HepG2 (cell line): Measurements from ENCODE around the gene GPR89A. TPM values are rescaled to one million over a fixed set of nuclear protein-coding genes. Genes with fewer than 3 reads are reported as not detected.
"Not testable (repeated sequence)": the region's sequence is repeated elsewhere in the genome, so short reads cannot be mapped to it uniquely, and the experiment has no call there.

Source experiments
- ATAC-seq: fragments of 200-7000 bp; cut with Tn5 transposase; 3 replicates; pipeline ENCODE4 v1.9.1; 2020; ENCODE audit warnings: mild to moderate bottlenecking, moderate library complexity
- BruUV-seq: library from RNA; stranded (reverse); fragments of 400-500 nt; replicated peaks from 2 replicates; lab custom pipeline; 2021; lab: Mats Ljungman, UMichigan
- CTCF ChIA-PET: fragments of 300-600 bp; formaldehyde crosslinking; extraction: SDS; loops from one replicate; lab custom pipeline; 2021; ENCODE audit warnings: low total read pairs, inconsistent platforms, low intra/inter-chr PET ratio; lab: Yijun Ruan, JAX
- POLR2A ChIA-PET: fragments of 350-600 bp; sonication (Branson Sonifier 250); formaldehyde crosslinking; loops from one replicate; lab custom pipeline; 2020; ENCODE audit warnings: antibody characterized with exemption, inconsistent platforms; lab: Yijun Ruan, JAX
- DNase-seq: peaks from one replicate; pipeline ENCODE4 v3.0.0-alpha.2; 2015; ENCODE audit warnings: low spot score
- FAIRE-seq: peaks from 3 replicates; lab custom pipeline; 2011; peaks lifted over from hg19 to GRCh38; lab: Jason Lieb, UNC
- H2AFZ ChIP-seq: one replicate; pipeline ENCODE4 v1.6.1; 2011; ENCODE audit warnings: low read length, inconsistent platforms
- H3K27ac ChIP-seq: fragments of 300-600 bp; 3 replicates; pipeline ENCODE4 v1.8.0; 2011; ENCODE audit warnings: mixed run types, mild to moderate bottlenecking, mixed read lengths, low read length, inconsistent platforms; ENCODE audit not compliant: insufficient read depth; ENCODE audit errors: extremely low read length
- H3K27me3 ChIP-seq, 2 experiments: fragments of 200-600 bp in 1 of 2; 2 replicates in 1 of 2; 3 replicates in 1 of 2; pipeline versions ENCODE4 v1.6.0 to v1.8.0; 2011; ENCODE audit warnings: low read length in 2 of 2, mild to moderate bottlenecking in 2 of 2, moderate library complexity in 2 of 2, inconsistent platforms in 1 of 2; ENCODE audit not compliant: insufficient read depth in 2 of 2, control insufficient read depth in 1 of 2
- H3K36me3 ChIP-seq, 2 experiments: fragments of 200-600 bp in 1 of 2; replicated peaks in 1 of 2; 2 replicates in 1 of 2; 3 replicates in 1 of 2; pipeline versions ENCODE4 v1.5.1 to v1.8.0; 2011; ENCODE audit warnings: low read length in 2 of 2, inconsistent platforms in 1 of 2; ENCODE audit not compliant: insufficient read depth in 2 of 2, control insufficient read depth in 1 of 2
- H3K4me1 ChIP-seq: 2 replicates; pipeline ENCODE4 v1.5.1; 2012; ENCODE audit warnings: low read length, inconsistent platforms; ENCODE audit not compliant: insufficient read depth
- H3K4me2 ChIP-seq: 2 replicates; pipeline ENCODE4 v1.6.0; 2011; ENCODE audit warnings: low read depth, low read length, inconsistent platforms
- H3K4me3 ChIP-seq, 3 experiments: fragments of 200-600 bp in 1 of 3; sonication (generic), shearing (Covaris generic) in 1 of 3; replicated peaks in 1 of 3; 2 replicates each; pipeline ENCODE4 v1.5.1; 2011 to 2016; ENCODE audit warnings: low read length in 3 of 3, inconsistent platforms in 2 of 3, low read depth in 2 of 3, mild to moderate bottlenecking in 2 of 3, control low read depth in 1 of 3, mixed read lengths in 1 of 3; ENCODE audit not compliant: insufficient read depth in 1 of 3
- H3K79me2 ChIP-seq: one replicate; pipeline ENCODE4 v1.6.1; 2011; ENCODE audit warnings: low read length, inconsistent platforms; ENCODE audit not compliant: insufficient read depth
- H3K9ac ChIP-seq: 2 replicates; pipeline ENCODE4 v1.6.0; 2011; ENCODE audit warnings: mild to moderate bottlenecking, low read depth, low read length, inconsistent platforms; ENCODE audit not compliant: insufficient read depth
- H3K9me3 ChIP-seq: 2 replicates; pipeline ENCODE4 v1.5.1; 2012; ENCODE audit warnings: mild to moderate bottlenecking, low read length
- H4K20me1 ChIP-seq: 2 replicates; pipeline ENCODE4 v1.6.0; 2011; ENCODE audit warnings: inconsistent platforms, mild to moderate bottlenecking, low read length, moderate library complexity; ENCODE audit not compliant: insufficient read depth
- WGBS: methylation state at CpG from one replicate; pipeline ENCODE4 v1.1.6; 2017; ENCODE audit warnings: low lambda C conversion rate; 5-methylcytosine and 5-hydroxymethylcytosine counted together
- in situ Hi-C: cut with HindIII; loops from 2 replicates; pipeline ENCODE4 v1.10.0; 2017; ENCODE audit warnings: low pct_unique_long_range_greater_than_20kb; ENCODE audit not compliant: extremely low pct_ligation_motif_present
- intact Hi-C: fragments of 100-400 bp; cut with micrococcal nuclease; formaldehyde crosslinking; loops from one replicate; pipeline ENCODE4 v1.10.0; 2022; ENCODE audit not compliant: unreplicated experiment
- polyA plus RNA-seq, 8 experiments: library from polyadenylated mRNA; depleted of rRNA in 3 of 8; stranded (reverse) in 7 of 8; unstranded in 1 of 8; fragments of >200 nt; fragmentation: Illumina TruSeq in 4 of 8; extraction: Trizol in 4 of 8; gene quantifications; 2 replicates each; pipeline versions ENCODE4 v1.2.1 to v1.2.3, GENCODE V29; 2011 to 2016; ENCODE audit warnings: low read depth in 4 of 8, missing spikeins in 1 of 8, mixed read lengths in 1 of 8; ENCODE audit not compliant: insufficient read depth in 1 of 8
- total RNA-seq, 5 experiments: library from RNA; depleted of rRNA; stranded (reverse); fragments of >200 nt; fragmentation: Illumina TruSeq; extraction: Trizol; gene quantifications; 2 replicates each; pipeline ENCODE4 v1.2.3, GENCODE V29; 2016; ENCODE audit warnings: low read depth in 1 of 5

The GPR89A gene
- total and polyA plus RNA-seq, 2 of the 13 experiments (the other 11 are each of a cell fraction or from before 2014, with no cell fraction given), result 23.4 to 32.6 TPM

DNA sequence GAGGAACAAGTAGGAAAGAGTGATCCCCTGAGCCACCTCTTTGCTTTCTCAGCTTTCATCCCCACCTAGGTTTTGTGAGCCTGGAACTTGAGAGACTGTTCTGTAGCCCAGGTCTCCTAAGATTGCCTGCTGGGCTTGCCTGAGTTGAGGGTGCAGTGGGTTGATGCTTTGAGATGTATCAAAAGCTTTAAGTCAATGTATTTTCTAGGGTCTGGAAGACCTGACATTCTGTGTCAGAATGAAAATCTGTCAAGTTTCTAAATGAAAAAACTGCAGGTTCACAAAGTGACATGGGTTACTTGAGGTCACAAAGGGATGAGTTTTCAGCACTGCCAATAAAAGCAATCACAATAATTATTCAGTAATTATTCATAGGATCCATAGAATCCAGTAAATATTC lies 15.4 kb upstream of the GPR89A start:
- H3K9ac ChIP-seq, H3K27me3 ChIP-seq, in situ Hi-C loops, H4K20me1 ChIP-seq, H3K4me3 ChIP-seq, POLR2A ChIA-PET, CTCF ChIA-PET, H3K36me3 ChIP-seq, FAIRE-seq, BruUV-seq, DNase-seq, H3K4me2 ChIP-seq, H3K4me1 ChIP-seq, intact Hi-C loops, H3K79me2 ChIP-seq, H2AFZ ChIP-seq, ATAC-seq, H3K9me3 ChIP-seq, H3K27ac ChIP-seq: not testable (repeated sequence)

DNA sequence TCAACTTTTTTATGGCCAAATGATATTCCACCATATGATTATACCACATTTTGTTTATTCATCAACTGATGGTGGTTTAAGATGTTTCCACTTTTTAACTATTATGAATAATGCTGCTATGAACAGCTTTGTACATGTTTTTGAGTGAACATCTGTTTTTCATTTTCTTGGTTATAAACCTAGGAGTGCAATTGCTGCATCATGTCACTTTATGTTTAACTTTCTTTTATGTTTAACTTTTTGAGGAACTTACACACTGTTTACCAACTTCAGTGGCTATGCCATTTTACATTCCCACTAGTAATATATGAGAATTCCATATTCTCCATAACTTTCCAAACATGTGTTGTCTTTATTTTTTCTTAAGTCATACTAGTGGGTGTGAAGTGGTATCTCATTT lies 12.4 kb upstream of the GPR89A start:
- H3K36me3 ChIP-seq, H3K9ac ChIP-seq, in situ Hi-C loops, H3K79me2 ChIP-seq, ATAC-seq, H3K9me3 ChIP-seq, POLR2A ChIA-PET, H3K4me2 ChIP-seq, H2AFZ ChIP-seq, intact Hi-C loops, H4K20me1 ChIP-seq, H3K4me1 ChIP-seq, FAIRE-seq, H3K4me3 ChIP-seq, CTCF ChIA-PET, H3K27ac ChIP-seq, H3K27me3 ChIP-seq, BruUV-seq, DNase-seq: not testable (repeated sequence)

DNA sequence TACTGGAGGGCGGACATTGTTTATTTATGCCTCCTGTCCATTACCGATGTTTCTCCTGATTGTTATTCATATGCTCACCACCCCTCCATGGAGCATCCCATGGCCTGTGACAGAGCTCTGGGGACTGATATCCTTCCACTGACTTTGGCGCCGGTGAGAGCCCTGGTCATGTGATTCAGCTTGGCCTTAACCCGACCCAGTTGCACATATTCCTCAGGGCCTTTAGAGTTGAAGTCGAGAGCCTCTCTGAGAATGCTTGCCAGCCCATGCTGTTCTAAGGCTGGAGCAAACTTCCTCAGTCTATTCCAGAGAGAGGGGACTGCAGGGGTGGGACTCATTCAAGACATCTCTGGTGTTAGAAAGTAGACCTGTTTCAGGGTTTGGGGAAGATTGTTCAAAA lies 11.6 kb upstream of the GPR89A start:
- CTCF ChIA-PET, ATAC-seq, H3K36me3 ChIP-seq, DNase-seq, H3K27me3 ChIP-seq, POLR2A ChIA-PET, in situ Hi-C loops, H3K79me2 ChIP-seq, H3K27ac ChIP-seq, H3K4me2 ChIP-seq, H3K9ac ChIP-seq, H3K4me3 ChIP-seq, H3K9me3 ChIP-seq, FAIRE-seq, H3K4me1 ChIP-seq, H4K20me1 ChIP-seq, H2AFZ ChIP-seq, intact Hi-C loops, BruUV-seq: not testable (repeated sequence)
- 44% methylated on average over 6 of the region's 6 CpGs for WGBS

DNA sequence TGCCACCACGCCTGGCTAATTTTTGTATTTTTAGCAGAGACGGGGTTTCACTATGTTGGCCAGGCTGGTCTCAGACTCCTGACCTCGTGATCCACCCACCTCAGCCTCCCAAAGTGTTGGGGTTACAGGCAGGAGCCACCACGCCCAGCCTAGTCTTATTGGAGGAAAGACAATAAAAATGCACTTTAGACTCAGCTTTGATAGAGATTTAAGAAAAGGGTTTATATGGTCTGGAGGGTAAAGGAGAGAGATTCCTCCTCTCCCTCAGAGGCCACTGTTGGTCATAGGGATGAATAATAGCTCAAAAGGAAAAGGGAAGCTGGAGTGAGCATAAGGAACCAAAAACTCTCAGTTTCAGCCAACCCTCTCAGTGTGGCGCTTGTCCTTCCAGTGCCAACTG lies 8.4 kb upstream of the GPR89A start:
- H4K20me1 ChIP-seq, intact Hi-C loops, FAIRE-seq, H2AFZ ChIP-seq, POLR2A ChIA-PET, H3K79me2 ChIP-seq, CTCF ChIA-PET, H3K9me3 ChIP-seq, H3K4me3 ChIP-seq, in situ Hi-C loops, H3K27me3 ChIP-seq, DNase-seq, H3K9ac ChIP-seq, ATAC-seq, H3K4me1 ChIP-seq, H3K27ac ChIP-seq, BruUV-seq, H3K4me2 ChIP-seq, H3K36me3 ChIP-seq: not testable (repeated sequence)
- WGBS, result 69% methylated on average over 5 of the region's 5 CpGs
